HepG2 (cell line): ENCODE results near the gene ZNF277. TPM values are rescaled to one million over a fixed set of nuclear protein-coding genes. Genes with fewer than 3 reads are reported as not detected.

Experiments used
- DR1 ChIP-seq: sonication (generic); formaldehyde crosslinking; IDR thresholded peaks from 2 replicates; pipeline ENCODE4 v1.8.0; 2021; ENCODE audit warnings: mild to moderate bottlenecking, missing genetic modification reagents, inconsistent platforms
- FOSL1 ChIP-seq: sonication (generic); formaldehyde crosslinking; IDR thresholded peaks from 2 replicates; pipeline ENCODE4 v1.9.0; 2021; ENCODE audit warnings: missing genetic modification reagents, borderline replicate concordance
- HNF4G ChIP-seq, 2 experiments: sonication (generic) in 1 of 2; formaldehyde crosslinking in 1 of 2; IDR thresholded peaks; 2 replicates each; pipeline versions ENCODE4 v1.4.0 to v1.6.1; 2011 to 2020; ENCODE audit warnings: borderline replicate concordance in 2 of 2, low read depth in 2 of 2, mild to moderate bottlenecking in 2 of 2, low read length in 1 of 2, missing genetic modification reagents in 1 of 2, moderate library complexity in 1 of 2
- KLF9 ChIP-seq: IDR thresholded peaks from 2 replicates; pipeline ENCODE4 v1.6.1; 2016; ENCODE audit warnings: low read depth
- NCOA1 ChIP-seq: sonication (generic); formaldehyde crosslinking; IDR thresholded peaks from 2 replicates; pipeline ENCODE4 v1.9.0; 2021; ENCODE audit warnings: missing genetic modification reagents
- SUZ12 ChIP-seq: fragments of 150-350 bp; IDR thresholded peaks from 2 replicates; pipeline ENCODE4 v1.6.1; 2014; ENCODE audit warnings: low read depth, low read length
- XBP1 ChIP-seq: sonication (generic); formaldehyde crosslinking; IDR thresholded peaks from 2 replicates; pipeline ENCODE4 v1.5.0; 2020; ENCODE audit warnings: missing genetic modification reagents
- ZNF207 ChIP-seq: fragments of 450-650 bp; IDR thresholded peaks from 2 replicates; pipeline ENCODE4 v1.6.1; 2016; ENCODE audit warnings: antibody characterized with exemption, borderline replicate concordance
- ZNF34 ChIP-seq: sonication (generic); formaldehyde crosslinking; IDR thresholded peaks from 2 replicates; pipeline ENCODE4 v1.4.0; 2020; ENCODE audit warnings: mild to moderate bottlenecking, missing genetic modification reagents, borderline replicate concordance
- ZNF552 ChIP-seq: sonication (generic); formaldehyde crosslinking; IDR thresholded peaks from 2 replicates; pipeline ENCODE4 v1.9.0; 2022; ENCODE audit warnings: missing genetic modification reagents, mild to moderate bottlenecking, borderline replicate concordance
- ZNF652 ChIP-seq: IDR thresholded peaks from 2 replicates; pipeline ENCODE4 v1.6.1; 2016; ENCODE audit warnings: low read depth, borderline replicate concordance
- ZNF768 ChIP-seq: sonication (generic); formaldehyde crosslinking; IDR thresholded peaks from 2 replicates; pipeline ENCODE4 v1.4.0; 2020; ENCODE audit warnings: missing genetic modification reagents
- ZNF883 ChIP-seq: sonication (generic); formaldehyde crosslinking; IDR thresholded peaks from 2 replicates; pipeline ENCODE4 v1.5.1; 2020; ENCODE audit warnings: mild to moderate bottlenecking, missing genetic modification reagents; ENCODE audit errors: not compliant biosample characterization
- polyA plus RNA-seq, 8 experiments: library from polyadenylated mRNA; depleted of rRNA in 3 of 8; stranded (reverse) in 7 of 8; unstranded in 1 of 8; fragments of >200 nt; fragmentation: Illumina TruSeq in 4 of 8; extraction: Trizol in 4 of 8; gene quantifications; 2 replicates each; pipeline versions ENCODE4 v1.2.1 to v1.2.3, GENCODE V29; 2011 to 2016; ENCODE audit warnings: low read depth in 4 of 8, missing spikeins in 1 of 8, mixed read lengths in 1 of 8; ENCODE audit not compliant: insufficient read depth in 1 of 8
- total RNA-seq, 5 experiments: library from RNA; depleted of rRNA; stranded (reverse); fragments of >200 nt; fragmentation: Illumina TruSeq; extraction: Trizol; gene quantifications; 2 replicates each; pipeline ENCODE4 v1.2.3, GENCODE V29; 2016; ENCODE audit warnings: low read depth in 1 of 5
- TF ChIP-seq, protein P1 (sequence below): IDR thresholded peaks from 2 replicates; pipeline ENCODE4 v1.6.1; 2012; ENCODE audit warnings: low read length, improper control_type of control experiment
- TF ChIP-seq, protein P2 (sequence below): sonication (generic); formaldehyde crosslinking; IDR thresholded peaks from 2 replicates; pipeline ENCODE4 v1.4.0; 2020; ENCODE audit warnings: missing genetic modification reagents
- TF ChIP-seq, protein P3 (sequence below): sonication (generic); formaldehyde crosslinking; IDR thresholded peaks from 2 replicates; pipeline ENCODE4 v1.4.0; 2020; ENCODE audit warnings: mild to moderate bottlenecking, missing genetic modification reagents
- TF ChIP-seq, protein P4 (sequence below): sonication (generic); formaldehyde crosslinking; IDR thresholded peaks from 2 replicates; pipeline ENCODE4 v1.5.0; 2020; ENCODE audit warnings: mild to moderate bottlenecking, missing genetic modification reagents, borderline replicate concordance

ZNF277 gene
- total and polyA plus RNA-seq, 2 of the 13 experiments (the other 11 are each of a cell fraction or from before 2014, with no cell fraction given) = 29.1 to 30.1 TPM

DNA sequence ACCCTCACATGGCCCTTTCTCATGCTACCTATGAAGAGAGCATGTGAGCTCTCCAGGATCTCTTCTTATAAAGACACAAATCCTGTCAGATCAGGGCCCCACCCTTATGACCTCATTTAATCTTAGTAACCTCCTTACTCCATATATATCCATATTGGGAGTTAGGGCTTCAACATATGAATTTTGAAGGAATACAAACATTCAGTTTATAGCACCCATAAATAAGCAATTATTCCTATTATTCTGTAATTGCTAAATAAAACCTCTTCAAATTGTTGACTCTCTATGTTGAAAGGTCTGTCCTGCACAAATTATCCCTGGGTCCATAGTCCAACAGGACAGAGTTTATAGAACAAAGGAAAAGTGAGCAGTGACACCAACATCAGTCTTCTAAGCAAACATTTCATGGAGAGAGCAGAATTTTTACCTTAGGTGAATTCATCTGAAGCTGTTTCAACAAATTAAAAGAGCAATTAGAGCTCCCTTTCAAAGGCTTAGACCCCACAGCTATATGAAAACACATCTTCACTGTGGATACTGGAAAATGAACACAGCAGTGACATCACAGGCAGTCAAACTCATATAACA, 12.5 kb upstream of the ZNF277 start (continued):
- TF ChIP-seq HNF4G (IDR thresholded peaks at IDR 0.05; ENCODE audit: borderline replicate concordance, low read depth, low read length) (peak; percentile 94), HNF4G (CRISPR knock-in tag; IDR thresholded peaks at IDR 0.05; ENCODE audit: borderline replicate concordance, low read depth) (0 out of 2 replicates have a peak, but pooled peaks have one; percentile 40), ZNF883 (no peak), ZNF207 (no peak), KLF9 (CRISPR knock-in tag) (0 out of 2 replicates have a peak, but pooled peaks have one; percentile 32), NCOA1 (no peak), ZNF34 (CRISPR knock-in tag) (no peak), XBP1 (no peak), ZNF652 (CRISPR knock-in tag) (peak; percentile 31; the same call in 1 of the 2 replicates), FOSL1 (CRISPR knock-in tag) (no peak), ZNF552 (no peak), SUZ12 (no peak), ZNF768 (CRISPR knock-in tag) (no peak), DR1 (CRISPR knock-in tag) (no peak)
- TF ChIP-seq, protein P1, sequence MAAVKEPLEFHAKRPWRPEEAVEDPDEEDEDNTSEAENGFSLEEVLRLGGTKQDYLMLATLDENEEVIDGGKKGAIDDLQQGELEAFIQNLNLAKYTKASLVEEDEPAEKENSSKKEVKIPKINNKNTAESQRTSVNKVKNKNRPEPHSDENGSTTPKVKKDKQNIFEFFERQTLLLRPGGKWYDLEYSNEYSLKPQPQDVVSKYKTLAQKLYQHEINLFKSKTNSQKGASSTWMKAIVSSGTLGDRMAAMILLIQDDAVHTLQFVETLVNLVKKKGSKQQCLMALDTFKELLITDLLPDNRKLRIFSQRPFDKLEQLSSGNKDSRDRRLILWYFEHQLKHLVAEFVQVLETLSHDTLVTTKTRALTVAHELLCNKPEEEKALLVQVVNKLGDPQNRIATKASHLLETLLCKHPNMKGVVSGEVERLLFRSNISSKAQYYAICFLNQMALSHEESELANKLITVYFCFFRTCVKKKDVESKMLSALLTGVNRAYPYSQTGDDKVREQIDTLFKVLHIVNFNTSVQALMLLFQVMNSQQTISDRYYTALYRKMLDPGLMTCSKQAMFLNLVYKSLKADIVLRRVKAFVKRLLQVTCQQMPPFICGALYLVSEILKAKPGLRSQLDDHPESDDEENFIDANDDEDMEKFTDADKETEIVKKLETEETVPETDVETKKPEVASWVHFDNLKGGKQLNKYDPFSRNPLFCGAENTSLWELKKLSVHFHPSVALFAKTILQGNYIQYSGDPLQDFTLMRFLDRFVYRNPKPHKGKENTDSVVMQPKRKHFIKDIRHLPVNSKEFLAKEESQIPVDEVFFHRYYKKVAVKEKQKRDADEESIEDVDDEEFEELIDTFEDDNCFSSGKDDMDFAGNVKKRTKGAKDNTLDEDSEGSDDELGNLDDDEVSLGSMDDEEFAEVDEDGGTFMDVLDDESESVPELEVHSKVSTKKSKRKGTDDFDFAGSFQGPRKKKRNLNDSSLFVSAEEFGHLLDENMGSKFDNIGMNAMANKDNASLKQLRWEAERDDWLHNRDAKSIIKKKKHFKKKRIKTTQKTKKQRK = no peak
- TF ChIP-seq, protein P2, sequence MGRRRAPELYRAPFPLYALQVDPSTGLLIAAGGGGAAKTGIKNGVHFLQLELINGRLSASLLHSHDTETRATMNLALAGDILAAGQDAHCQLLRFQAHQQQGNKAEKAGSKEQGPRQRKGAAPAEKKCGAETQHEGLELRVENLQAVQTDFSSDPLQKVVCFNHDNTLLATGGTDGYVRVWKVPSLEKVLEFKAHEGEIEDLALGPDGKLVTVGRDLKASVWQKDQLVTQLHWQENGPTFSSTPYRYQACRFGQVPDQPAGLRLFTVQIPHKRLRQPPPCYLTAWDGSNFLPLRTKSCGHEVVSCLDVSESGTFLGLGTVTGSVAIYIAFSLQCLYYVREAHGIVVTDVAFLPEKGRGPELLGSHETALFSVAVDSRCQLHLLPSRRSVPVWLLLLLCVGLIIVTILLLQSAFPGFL (CRISPR knock-in tag) = no peak
- TF ChIP-seq, protein P3, sequence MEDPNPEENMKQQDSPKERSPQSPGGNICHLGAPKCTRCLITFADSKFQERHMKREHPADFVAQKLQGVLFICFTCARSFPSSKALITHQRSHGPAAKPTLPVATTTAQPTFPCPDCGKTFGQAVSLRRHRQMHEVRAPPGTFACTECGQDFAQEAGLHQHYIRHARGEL (CRISPR knock-in tag) = no peak
- TF ChIP-seq, protein P4, sequence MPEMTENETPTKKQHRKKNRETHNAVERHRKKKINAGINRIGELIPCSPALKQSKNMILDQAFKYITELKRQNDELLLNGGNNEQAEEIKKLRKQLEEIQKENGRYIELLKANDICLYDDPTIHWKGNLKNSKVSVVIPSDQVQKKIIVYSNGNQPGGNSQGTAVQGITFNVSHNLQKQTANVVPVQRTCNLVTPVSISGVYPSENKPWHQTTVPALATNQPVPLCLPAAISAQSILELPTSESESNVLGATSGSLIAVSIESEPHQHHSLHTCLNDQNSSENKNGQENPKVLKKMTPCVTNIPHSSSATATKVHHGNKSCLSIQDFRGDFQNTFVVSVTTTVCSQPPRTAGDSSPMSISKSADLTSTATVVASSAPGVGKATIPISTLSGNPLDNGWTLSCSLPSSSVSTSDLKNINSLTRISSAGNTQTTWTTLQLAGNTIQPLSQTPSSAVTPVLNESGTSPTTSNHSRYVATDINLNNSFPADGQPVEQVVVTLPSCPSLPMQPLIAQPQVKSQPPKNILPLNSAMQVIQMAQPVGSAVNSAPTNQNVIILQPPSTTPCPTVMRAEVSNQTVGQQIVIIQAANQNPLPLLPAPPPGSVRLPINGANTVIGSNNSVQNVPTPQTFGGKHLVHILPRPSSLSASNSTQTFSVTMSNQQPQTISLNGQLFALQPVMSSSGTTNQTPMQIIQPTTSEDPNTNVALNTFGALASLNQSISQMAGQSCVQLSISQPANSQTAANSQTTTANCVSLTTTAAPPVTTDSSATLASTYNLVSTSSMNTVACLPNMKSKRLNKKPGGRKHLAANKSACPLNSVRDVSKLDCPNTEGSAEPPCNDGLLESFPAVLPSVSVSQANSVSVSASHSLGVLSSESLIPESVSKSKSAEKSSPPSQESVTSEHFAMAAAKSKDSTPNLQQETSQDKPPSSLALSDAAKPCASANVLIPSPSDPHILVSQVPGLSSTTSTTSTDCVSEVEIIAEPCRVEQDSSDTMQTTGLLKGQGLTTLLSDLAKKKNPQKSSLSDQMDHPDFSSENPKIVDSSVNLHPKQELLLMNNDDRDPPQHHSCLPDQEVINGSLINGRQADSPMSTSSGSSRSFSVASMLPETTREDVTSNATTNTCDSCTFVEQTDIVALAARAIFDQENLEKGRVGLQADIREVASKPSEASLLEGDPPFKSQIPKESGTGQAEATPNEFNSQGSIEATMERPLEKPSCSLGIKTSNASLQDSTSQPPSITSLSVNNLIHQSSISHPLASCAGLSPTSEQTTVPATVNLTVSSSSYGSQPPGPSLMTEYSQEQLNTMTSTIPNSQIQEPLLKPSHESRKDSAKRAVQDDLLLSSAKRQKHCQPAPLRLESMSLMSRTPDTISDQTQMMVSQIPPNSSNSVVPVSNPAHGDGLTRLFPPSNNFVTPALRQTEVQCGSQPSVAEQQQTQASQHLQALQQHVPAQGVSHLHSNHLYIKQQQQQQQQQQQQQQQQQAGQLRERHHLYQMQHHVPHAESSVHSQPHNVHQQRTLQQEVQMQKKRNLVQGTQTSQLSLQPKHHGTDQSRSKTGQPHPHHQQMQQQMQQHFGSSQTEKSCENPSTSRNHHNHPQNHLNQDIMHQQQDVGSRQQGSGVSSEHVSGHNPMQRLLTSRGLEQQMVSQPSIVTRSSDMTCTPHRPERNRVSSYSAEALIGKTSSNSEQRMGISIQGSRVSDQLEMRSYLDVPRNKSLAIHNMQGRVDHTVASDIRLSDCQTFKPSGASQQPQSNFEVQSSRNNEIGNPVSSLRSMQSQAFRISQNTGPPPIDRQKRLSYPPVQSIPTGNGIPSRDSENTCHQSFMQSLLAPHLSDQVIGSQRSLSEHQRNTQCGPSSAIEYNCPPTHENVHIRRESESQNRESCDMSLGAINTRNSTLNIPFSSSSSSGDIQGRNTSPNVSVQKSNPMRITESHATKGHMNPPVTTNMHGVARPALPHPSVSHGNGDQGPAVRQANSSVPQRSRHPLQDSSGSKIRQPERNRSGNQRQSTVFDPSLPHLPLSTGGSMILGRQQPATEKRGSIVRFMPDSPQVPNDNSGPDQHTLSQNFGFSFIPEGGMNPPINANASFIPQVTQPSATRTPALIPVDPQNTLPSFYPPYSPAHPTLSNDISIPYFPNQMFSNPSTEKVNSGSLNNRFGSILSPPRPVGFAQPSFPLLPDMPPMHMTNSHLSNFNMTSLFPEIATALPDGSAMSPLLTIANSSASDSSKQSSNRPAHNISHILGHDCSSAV = no peak
